CD4-positive, alpha-beta T cell treated with Interleukin-2 at 100 ng/mL for 4 hours (primary cell): Measurements from ENCODE around the gene ZNF438.
"Not testable (repeated sequence)": the region's sequence is repeated elsewhere in the genome, so short reads cannot be mapped to it uniquely, and the experiment has no call there.

Source experiments
- DNase-seq: peaks from one replicate; pipeline ENCODE4 v3.0.0-alpha.2; 2020; ENCODE audit warnings: low spot score

Gene ZNF438

DNA sequence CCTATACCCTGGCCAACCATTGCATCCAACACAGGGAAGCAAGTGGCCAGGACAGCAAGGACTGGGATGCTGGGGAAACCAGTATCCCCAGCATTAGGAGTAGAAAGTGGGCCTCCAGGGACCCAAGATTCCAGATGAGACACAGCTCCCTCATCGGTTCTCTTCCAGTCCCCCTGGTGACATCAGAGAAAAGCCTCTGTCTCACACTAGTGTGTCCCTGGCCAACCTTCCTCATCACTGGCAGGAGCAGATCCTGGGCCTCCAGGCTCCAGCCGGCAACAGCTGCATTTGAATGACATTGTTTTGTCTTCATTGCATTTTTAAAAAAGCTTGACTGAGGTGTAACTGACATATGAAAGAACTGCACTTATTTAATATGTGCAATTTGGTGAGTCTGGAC lies 224.8 kb downstream of the ZNF438 start:
- no peak for DNase-seq

DNA sequence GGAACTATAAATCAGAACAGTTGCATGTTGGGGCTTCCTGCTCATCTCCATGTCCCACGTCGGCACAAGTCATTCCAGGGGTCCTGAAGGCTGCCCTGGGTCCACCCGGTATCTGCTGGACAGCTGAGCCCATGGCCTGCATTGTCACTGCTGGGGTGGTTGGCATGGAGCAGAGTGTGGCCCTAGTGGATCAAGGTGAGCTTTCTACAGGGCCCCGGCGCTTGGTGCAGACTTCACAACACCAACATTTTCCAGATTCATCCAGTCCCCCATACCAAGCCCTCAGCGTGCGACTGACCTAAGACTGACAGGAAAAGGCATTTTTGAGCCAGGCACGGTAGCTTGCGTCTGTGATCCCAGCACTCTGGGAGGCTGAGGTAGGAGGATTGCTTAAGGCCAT lies 226.6 kb downstream of the ZNF438 start:
- DNase-seq: no peak

DNA sequence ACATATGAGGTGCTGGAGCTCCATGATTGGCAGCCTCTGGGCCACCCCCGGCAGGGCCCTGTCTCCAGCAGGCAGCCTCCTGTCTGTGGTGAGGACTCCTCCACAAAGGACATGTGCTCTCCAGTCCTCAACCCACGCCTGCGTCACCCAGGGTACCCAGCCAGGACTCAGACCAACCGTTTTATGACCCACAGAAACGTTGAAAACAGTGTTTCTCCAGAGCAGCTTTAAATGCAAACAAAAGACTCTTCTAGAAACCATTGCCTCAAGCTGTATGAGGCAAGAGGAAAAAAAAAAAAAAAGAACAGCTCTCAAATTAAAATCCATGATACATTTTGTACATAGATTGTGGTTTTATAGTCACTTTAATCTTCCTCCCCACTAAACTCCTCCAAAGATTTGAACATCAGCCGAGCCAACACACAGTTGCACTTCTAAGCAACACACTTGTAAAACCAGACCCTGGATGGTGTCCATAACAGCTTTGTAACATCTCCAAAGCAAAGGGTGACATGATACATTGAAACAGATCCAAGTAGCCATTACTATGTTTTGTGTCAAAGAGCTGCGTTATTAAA lies 227.1 kb downstream of the ZNF438 start:
- no peak for DNase-seq

DNA sequence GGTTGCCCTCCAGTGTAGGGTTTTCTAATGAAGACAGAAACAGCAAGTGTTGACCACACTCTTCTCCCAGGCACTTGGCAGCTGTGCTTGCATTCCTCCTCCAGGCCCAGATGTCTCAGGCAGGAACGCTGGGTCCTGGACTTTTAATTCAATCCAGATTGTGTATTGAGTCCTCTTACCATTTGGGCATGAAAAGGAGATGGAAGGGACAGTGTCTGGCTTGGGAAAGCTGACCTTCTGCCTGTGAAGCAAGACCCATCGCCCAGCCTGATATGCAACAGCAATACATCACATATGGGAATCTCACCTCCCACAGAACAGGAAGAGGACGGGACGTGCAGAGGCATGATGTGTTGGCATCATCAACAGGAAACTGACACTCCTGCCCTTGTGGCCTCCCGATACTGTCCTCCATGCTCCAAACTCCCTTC lies 227.8 kb downstream of the ZNF438 start:
- DNase-seq: no peak

DNA sequence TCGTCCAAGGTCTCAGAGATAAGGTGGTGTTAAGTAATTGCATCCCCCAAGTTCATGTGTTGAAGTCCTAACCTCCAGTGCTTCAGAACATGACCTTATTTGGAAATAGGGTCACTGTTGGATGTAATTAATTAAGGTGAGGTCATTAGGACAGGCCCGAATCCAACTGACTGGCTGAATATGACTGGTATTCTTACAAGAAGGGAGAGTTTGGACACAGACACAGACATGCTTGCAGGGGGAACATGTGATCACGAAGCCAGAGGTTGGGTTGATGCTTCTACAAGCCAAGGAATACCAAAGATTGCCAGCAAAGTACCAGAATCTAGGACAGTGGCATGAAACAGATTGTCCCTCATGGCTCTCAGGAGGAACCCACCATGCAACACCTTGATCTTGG lies 228.6 kb downstream of the ZNF438 start:
- no peak for DNase-seq

DNA sequence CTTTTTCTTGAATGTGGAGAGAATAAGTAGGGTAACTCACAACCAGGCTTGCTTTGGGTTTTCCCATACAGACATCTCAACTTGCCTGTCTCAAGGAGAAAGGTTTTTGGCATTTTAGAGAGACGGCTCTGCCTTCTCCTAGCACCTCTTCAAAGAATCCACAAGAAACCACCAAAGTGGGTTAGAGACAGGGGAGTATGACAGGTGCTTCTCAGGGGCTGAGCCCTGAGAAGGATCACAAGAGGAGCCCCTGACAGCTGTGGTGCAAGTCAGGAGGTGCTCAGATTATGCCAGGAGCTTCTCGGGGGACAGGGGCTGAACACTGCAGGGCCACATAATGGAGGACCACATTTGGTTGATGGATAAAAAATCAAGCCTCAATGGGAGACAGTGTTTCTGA lies 231.3 kb downstream of the ZNF438 start:
- no peak for DNase-seq

DNA sequence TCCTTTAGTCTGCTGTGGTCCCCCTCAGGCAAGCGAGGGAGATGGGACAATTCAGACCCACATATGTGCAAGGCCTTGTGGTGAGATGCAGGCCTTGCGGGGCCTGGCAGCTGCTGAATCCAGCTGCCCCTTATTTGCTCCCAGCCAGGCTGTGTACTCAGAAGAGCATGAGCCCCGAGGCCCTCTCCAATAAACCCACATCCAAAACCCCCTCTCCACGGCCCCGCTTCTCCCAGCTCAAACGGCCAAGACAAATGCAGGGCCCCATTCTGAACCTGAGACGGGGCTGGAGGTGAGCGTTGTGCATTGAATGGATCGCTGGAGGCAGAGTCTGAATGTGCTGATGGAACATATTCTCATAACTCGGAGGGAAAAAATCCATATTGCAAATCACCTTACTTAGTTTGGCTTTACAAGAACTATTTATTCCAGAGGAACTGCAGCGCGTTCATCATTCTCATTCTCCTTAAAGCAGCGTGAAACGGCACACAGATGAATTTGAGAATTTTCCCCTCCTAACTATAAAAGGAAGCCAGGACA lies 232.9 kb downstream of the ZNF438 start:
- no peak for DNase-seq

DNA sequence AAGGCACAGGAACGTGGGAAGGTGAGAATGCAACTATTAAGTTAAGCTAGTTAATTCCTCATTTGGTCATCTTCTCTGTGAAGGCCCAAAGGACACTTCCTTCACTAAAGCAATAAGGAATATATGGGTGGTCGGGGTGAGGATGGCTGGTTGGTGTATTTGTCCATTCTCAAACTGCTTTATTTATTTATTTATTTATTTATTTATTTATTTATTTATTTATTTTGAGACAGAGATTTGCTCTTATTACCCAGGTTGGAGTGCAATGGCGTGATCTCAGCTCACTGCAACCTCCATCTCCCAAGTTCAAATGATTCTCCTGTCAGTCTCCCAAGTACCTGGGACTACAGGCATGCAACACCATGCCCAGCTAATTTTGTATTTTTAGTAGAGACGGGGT lies 236.6 kb downstream of the ZNF438 start:
- DNase-seq: not testable (repeated sequence)
